Nephron (organoid): Measurements from ENCODE around the gene C15orf62.

Experiments used
- H3K27ac Mint-ChIP-seq, 3 experiments: 2 replicates each; pipeline ENCODE4 v1.8.0; 2020; ENCODE audit warnings: mixed read lengths in 3 of 3, mild to moderate bottlenecking in 2 of 3, moderate library complexity in 1 of 3
- H3K27me3 Mint-ChIP-seq: 2 replicates; pipeline ENCODE4 v1.8.0; 2021; ENCODE audit warnings: low read depth, mild to moderate bottlenecking, moderate library complexity, mixed read lengths
- H3K36me3 Mint-ChIP-seq: 2 replicates; pipeline ENCODE4 v1.8.0; 2020; ENCODE audit warnings: low read depth, mixed read lengths
- H3K4me1 Mint-ChIP-seq: 2 replicates; pipeline ENCODE4 v1.8.0; 2020; ENCODE audit warnings: mixed read lengths
- H3K4me3 Mint-ChIP-seq, 3 experiments: 2 replicates each; pipeline ENCODE4 v1.8.0; 2020; ENCODE audit warnings: mild to moderate bottlenecking in 3 of 3, mixed read lengths in 3 of 3, moderate library complexity in 2 of 3
- H3K9me3 Mint-ChIP-seq: 2 replicates; pipeline ENCODE4 v1.8.0; 2020; ENCODE audit warnings: mixed read lengths
- TF ChIP-seq, protein P1 (sequence below), 3 experiments: fragments of 200-600 bp; sonication (generic); IDR thresholded peaks; one replicate each; pipeline ENCODE4 v1.5.0; 2021; ENCODE audit warnings: antibody characterized with exemption in 3 of 3; ENCODE audit not compliant: unreplicated experiment in 3 of 3

The C15orf62 gene

GRCh38 chr15:40731034-40731433 is 38.7 kb upstream of the C15orf62 start:
- Mint-ChIP-seq H3K4me1 (no peaks in the 10 kb centered on the region), H3K9me3 (no peaks in the 10 kb centered on the region), H3K4me3 (no peak overlapping the region), H3K27me3 (no peaks in the 10 kb centered on the region), H3K27ac (peak overlapping the region in 1 of 3 experiments; percentile 32), H3K36me3 (peaks cover 37% of the 10 kb centered on the region)
- TF ChIP-seq, protein P1, sequence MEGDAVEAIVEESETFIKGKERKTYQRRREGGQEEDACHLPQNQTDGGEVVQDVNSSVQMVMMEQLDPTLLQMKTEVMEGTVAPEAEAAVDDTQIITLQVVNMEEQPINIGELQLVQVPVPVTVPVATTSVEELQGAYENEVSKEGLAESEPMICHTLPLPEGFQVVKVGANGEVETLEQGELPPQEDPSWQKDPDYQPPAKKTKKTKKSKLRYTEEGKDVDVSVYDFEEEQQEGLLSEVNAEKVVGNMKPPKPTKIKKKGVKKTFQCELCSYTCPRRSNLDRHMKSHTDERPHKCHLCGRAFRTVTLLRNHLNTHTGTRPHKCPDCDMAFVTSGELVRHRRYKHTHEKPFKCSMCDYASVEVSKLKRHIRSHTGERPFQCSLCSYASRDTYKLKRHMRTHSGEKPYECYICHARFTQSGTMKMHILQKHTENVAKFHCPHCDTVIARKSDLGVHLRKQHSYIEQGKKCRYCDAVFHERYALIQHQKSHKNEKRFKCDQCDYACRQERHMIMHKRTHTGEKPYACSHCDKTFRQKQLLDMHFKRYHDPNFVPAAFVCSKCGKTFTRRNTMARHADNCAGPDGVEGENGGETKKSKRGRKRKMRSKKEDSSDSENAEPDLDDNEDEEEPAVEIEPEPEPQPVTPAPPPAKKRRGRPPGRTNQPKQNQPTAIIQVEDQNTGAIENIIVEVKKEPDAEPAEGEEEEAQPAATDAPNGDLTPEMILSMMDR (IDR thresholded peaks at IDR 0.05; ENCODE audit: unreplicated experiment in 3 of 3): no peak

GRCh38 chr15:40736575-40736974 is 33.2 kb upstream of the C15orf62 start:
- no peaks in the 10 kb centered on the region for H3K27me3 Mint-ChIP-seq
- H3K4me1 Mint-ChIP-seq: no peaks in the 10 kb centered on the region
- no peaks in the 10 kb centered on the region for H3K9me3 Mint-ChIP-seq
- TF ChIP-seq, protein P1 (IDR thresholded peaks at IDR 0.05; ENCODE audit: unreplicated experiment in 3 of 3): no peak
- peaks cover 51% of the 10 kb centered on the region for H3K36me3 Mint-ChIP-seq
- H3K4me3 Mint-ChIP-seq: no peak overlapping the region
- H3K27ac Mint-ChIP-seq: no peak overlapping the region

GRCh38 chr15:40737048-40737447 is 32.7 kb upstream of the C15orf62 start:
- Mint-ChIP-seq H3K4me3 (no peak overlapping the region), H3K9me3 (no peaks in the 10 kb centered on the region), H3K27ac (no peak overlapping the region), H3K36me3 (peaks cover 51% of the 10 kb centered on the region), H3K4me1 (no peaks in the 10 kb centered on the region), H3K27me3 (no peaks in the 10 kb centered on the region)
- TF ChIP-seq, protein P1 (IDR thresholded peaks at IDR 0.05; ENCODE audit: unreplicated experiment in 3 of 3): no peak

GRCh38 chr15:40739047-40739446 is 30.7 kb upstream of the C15orf62 start:
- no peaks in the 10 kb centered on the region for H3K4me1 Mint-ChIP-seq
- H3K27ac Mint-ChIP-seq: no peak overlapping the region
- H3K9me3 Mint-ChIP-seq: no peaks in the 10 kb centered on the region
- no peaks in the 10 kb centered on the region for H3K27me3 Mint-ChIP-seq
- TF ChIP-seq, protein P1 (IDR thresholded peaks at IDR 0.05; ENCODE audit: unreplicated experiment in 3 of 3): no peak
- no peak overlapping the region for H3K4me3 Mint-ChIP-seq
- H3K36me3 Mint-ChIP-seq: peaks cover 54% of the 10 kb centered on the region

DNA sequence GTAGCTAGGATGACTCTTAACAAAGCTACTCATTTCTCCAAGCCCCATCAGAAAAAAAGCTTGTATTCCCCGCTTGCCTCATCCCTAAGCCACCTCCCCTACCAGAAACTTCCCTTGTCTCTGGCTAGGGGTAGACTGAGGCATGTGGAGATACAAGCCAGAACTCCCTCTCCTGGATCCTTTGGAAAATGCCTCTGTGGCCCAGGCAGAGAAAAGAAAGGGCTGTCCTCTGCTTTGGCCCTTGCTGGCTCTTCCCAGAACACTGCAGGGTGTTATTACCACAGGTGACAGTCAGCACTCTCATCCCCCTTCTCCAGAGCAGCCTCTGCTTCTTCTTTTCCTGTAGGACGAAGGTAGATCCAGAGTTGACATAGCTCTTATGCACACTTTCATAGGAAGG is 29.9 kb upstream of the C15orf62 start:
- Mint-ChIP-seq H3K27ac (no peak overlapping the region), H3K4me3 (no peak overlapping the region), H3K9me3 (no peaks in the 10 kb centered on the region), H3K4me1 (peaks cover under 1% of the 10 kb centered on the region), H3K27me3 (no peaks in the 10 kb centered on the region), H3K36me3 (peaks cover 48% of the 10 kb centered on the region)
- TF ChIP-seq, protein P1 (IDR thresholded peaks at IDR 0.05; ENCODE audit: unreplicated experiment in 3 of 3): no peak

- Mint-ChIP-seq H3K9me3 (no peaks in the 10 kb centered on the region), H3K4me3 (no peak overlapping the region), H3K27me3 (no peaks in the 10 kb centered on the region), H3K4me1 (peaks cover 5% of the 10 kb centered on the region), H3K27ac (no peak overlapping the region), H3K36me3 (peaks cover 31% of the 10 kb centered on the region)
- TF ChIP-seq, protein P1 (IDR thresholded peaks at IDR 0.05; ENCODE audit: unreplicated experiment in 3 of 3): no peak
Measured at GRCh38 chr15:40743485-40743901, 26.3 kb upstream of the C15orf62 start.
